GM04503 (cell line): Measurements from ENCODE around the gene CEP72.
"Not testable (repeated sequence)": the region's sequence is repeated elsewhere in the genome, so short reads cannot be mapped to it uniquely, and the experiment has no call there.

ENCODE experiments used
- DNase-seq: peaks from one replicate; pipeline ENCODE4 v3.0.0-alpha.2; 2012; ENCODE audit warnings: low read depth

Gene CEP72

DNA sequence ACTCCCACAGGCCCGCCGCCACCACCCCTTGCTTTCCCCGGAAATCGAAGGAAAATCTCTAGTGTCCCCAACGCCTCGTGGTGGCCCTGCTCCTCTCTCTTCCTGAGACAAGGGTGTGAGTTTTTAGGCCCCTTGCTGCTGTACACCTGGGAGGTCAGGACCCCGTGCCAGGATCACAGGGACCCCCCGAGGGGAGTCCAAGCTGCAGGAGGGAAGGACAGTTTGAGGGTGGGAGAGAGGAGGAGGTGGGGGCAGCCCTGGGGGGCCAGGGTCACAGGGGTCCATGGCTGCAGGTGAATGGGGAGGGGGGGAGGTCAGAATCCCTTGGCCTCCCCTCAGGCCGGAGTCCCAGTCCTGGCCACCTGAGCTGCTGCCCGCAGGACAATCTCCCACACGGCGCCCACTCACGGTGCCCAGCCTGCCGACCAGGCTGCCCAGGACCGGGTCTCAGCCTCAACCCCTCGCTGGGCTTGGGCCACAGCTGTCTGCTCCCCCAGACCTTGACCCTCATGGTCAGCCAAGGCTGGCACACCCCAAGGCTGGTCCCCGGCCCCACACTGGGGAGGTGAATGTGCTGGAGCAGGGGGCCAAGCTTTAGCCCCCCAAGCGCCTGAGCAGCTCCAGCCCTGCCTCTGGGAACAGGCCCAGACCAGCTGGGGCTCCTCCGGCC is 61.2 kb downstream of the CEP72 start:
- no peak for DNase-seq

GRCh38 chr5:673831-674629 is 61.9 kb downstream of the CEP72 start:
- DNase-seq, result no peak

DNA sequence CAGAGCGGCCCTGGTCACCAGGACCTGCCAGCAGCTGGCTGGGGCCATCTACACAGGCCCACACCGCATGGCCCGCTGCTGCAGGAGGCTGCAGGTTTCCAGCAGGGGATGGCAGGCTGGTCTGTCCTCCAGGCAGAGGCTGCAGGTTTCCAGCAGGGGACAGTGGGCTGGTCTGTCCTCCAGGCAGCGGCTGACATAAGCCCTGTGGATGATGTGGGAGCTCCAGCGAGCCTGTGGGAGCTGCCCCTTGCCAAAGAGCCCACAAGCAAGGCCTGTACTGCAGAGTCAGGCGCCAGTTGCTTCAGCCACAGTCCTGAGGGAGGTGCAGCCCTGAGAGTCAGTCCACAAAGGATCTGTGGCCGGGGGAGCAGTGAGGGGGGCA is 62.5 kb downstream of the CEP72 start:
- DNase-seq, result no peak

- DNase-seq, result no peak
Measured at GRCh38 chr5:675111-675870, 63.2 kb downstream of the CEP72 start.

- no peak for DNase-seq
Measured at GRCh38 chr5:675871-676698, 63.9 kb downstream of the CEP72 start.

DNA sequence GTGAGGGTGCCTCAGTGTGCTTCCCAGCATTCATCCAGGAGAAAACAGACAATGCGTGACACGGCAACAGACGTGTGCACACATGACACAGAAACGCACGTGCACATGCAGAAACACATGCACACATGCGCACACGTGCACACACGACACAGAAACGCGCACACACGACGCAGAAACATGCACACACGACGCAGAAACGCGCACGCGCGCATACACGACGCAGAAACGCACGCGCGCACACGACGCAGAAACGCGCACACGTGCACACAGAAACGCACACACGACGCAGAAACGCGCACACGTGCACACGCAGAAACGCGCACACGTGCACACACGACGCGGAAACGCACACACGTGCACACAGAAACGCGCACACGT is 64.5 kb downstream of the CEP72 start:
- DNase-seq, result no peak

GRCh38 chr5:677131-678101 is 65.3 kb downstream of the CEP72 start:
- no peak for DNase-seq

GRCh38 chr5:678521-678920 is 66.4 kb downstream of the CEP72 start:
- DNase-seq, result not testable (repeated sequence)

- not testable (repeated sequence) for DNase-seq
Measured at GRCh38 chr5:679166-679895, 67.2 kb downstream of the CEP72 start.

DNA sequence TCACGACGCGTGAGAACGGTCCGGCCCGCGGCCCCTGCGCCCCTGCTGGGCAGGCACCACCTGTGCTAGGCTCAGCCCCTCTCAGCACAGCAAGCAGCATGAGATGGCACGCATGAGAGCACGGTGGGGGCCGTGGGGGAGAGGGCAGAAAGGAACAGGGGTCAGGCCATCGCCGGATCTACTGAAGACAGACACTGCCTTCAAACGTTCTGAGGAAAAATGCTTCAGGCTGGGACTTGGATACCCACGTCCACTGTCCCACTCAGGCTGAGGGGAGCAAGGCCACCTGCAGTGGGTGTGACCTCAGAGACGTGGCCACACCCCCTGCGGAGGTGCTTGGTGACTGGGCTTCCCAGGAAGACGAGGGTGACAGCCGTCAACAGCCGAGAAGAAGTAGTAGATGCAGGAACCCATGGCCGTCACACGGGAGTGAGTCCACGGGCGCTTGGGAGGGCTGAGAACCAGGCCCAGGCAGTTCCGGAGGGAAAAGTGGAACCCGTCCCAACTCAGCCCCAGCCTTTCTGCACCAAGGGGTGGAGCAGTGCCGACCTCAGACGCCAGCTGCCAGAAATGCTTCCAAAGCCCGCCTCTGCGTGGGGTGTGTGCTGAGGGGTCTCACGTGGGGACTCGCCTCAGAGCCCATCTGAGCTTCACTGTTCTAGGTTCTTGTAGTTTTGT is 68.1 kb downstream of the CEP72 start:
- not testable (repeated sequence) for DNase-seq

DNA sequence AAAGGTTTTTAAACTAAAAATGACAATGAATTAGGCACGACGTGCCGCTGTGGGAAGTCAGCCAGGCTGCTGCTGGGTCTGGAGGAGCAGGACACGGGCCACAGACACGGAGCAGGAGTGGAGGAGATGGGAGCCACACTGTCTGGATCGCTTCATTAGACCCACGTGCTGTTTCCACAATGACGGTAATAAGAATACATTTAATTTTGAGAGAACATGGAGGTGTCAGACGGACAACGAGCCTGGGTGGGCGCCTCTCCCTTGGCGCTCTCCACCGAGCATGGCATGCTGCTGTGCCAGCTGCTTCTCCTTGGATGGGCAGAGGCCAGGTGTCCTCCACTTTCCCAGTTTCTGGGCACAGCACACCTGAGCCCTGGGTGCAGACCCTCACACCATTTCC is 68.7 kb downstream of the CEP72 start:
- DNase-seq, result not testable (repeated sequence)

DNA sequence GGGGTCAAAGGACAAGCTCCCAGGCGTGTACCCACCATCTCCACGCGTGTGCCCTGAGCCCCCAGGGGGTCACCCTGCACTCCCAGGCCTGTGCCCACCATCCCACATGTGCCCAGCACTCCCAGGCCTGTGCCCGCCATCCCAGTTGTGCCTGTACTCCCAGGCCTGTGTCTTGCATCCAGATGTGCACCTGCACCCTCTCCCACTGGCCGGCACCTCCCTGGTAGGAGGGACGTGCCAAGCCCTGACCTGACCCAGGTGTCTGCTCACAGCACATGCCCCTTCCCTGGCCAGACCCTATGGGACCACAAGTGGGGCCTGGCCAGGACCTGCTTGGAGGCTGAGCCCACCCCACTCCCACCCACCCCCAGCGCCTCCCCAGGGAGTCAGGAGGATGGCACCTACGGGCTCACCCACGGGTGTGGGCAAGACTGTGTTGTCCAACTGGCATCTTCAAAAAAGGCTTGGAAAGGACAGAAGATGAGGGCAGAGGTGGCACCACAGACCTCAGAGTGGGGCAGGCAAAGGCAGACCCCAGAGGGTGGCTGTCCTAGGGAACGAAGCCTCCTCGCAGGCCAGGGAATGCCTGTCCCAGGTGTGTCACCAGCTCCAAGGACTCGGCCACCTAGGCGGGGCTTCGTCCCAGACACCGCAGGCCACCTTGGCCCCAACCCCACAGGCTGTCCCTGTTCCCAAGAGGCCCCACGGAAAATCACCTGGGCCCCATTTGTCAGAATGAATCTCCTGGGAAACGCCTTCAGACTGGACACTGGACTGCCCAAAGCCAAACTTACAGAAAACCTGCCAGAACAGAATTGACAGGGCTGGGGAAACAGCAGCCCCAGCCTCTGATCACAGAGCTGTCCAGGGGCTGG is 69.4 kb downstream of the CEP72 start:
- DNase-seq, result not testable (repeated sequence)

DNA sequence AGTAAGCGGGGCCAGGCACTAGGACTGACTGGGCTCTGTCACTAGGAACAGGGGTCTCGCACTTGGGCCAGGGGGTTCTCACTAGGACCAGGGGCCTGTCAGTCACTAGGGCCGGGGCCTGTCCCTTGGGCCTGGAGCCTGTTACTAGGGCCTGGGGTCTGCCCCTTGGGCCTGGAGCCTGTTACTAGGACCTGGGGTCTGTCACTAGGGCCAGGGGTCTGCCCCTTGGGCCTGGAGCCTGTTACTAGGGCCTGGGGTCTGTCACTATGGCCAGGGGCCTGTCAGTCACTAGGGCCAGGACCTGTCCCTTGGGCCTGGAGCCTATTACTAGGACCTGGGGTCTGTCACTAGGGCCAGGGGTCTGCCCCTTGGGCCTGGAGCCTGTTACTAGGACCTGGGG is 70.1 kb downstream of the CEP72 start:
- DNase-seq, result not testable (repeated sequence)

GRCh38 chr5:682651-683358 is 70.7 kb downstream of the CEP72 start:
- not testable (repeated sequence) for DNase-seq

DNA sequence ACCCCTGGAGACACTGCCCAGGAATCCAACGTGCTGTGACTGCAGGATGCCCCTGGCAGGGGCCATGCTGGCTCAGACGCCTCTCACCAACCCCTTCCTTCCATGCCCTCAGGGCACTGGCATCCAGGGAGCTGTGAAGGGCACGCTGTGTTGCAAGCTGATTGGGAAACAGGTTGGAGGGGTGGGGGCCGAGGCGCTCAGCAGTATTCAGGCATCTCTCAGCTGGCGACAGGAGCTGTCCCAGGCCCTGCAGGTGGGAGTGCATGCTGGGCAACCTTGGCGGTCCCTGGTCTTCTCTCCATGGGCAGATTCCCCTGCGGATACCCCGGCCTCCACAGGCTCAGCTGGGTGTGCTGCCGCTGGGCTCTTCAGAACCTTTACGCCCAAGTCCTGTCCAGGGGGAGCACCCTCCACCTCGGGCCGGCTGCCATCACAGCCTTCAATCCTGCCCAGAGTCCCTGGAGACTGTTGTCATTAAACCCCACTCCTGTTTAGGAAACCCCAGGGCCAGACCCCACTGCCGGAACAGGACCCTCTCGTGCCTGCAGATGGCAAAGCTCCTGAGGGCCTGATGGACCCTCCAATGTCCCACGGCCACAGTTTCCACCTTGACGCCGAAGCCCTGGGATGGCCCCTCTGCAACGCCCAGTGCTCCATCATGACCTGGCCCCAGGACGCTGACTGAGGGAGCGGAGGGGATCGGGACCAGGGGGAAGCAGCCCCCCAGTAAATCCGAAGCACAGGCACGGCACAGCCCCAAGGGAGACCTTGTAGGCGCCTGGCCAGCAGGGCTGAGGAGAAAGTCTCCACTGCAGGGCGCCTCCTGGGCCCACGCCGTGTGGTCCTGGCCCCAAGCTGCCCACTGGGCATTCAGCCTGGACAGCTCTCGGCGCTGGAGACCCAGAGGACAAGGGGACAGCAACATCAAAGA is 71.7 kb downstream of the CEP72 start:
- DNase-seq, result no peak

DNA sequence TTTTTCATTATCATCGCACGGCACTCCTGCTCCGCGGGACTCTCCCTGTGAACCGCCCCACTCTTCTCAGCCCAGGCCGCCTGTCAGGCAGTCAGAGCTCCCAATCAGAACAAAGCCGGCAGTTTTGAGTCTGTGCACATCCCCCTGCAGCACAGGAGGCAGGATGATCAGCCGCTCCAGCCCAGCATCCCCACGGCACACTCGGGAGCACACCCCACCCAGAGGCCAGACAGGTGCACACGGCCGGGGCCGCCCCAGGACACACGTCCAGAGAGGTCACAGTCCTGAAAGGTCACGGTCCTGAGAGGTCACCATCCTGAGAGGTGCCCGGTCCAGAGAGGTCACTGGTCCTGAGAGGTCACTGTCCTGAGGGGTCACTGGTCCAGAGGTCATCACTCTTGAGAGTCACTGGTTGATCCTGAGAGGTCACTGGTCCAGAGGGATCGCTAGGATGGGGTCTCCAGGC is 72.6 kb downstream of the CEP72 start:
- no peak for DNase-seq
